Testis (tissue), 2 donors: Measurements from ENCODE around the gene TOP1.

Experiments used
- POLR2A ChIP-seq: fragments of 450-650 bp; IDR thresholded peaks from one replicate; pipeline ENCODE4 v1.6.1; 2017; ENCODE audit warnings: antibody characterized with exemption, mild to moderate bottlenecking, moderate library complexity
- TF ChIP-seq, protein P1 (sequence below), 3 experiments: fragments of 450-650 bp in 2 of 3; fragments of 200-600 bp in 1 of 3; sonication (generic) in 1 of 3; IDR thresholded peaks; one replicate each; pipeline ENCODE4 v1.5.1; 2016 to 2019; ENCODE audit warnings: antibody characterized with exemption in 3 of 3, mild to moderate bottlenecking in 2 of 3, moderate library complexity in 1 of 3

- TF ChIP-seq, protein P1, sequence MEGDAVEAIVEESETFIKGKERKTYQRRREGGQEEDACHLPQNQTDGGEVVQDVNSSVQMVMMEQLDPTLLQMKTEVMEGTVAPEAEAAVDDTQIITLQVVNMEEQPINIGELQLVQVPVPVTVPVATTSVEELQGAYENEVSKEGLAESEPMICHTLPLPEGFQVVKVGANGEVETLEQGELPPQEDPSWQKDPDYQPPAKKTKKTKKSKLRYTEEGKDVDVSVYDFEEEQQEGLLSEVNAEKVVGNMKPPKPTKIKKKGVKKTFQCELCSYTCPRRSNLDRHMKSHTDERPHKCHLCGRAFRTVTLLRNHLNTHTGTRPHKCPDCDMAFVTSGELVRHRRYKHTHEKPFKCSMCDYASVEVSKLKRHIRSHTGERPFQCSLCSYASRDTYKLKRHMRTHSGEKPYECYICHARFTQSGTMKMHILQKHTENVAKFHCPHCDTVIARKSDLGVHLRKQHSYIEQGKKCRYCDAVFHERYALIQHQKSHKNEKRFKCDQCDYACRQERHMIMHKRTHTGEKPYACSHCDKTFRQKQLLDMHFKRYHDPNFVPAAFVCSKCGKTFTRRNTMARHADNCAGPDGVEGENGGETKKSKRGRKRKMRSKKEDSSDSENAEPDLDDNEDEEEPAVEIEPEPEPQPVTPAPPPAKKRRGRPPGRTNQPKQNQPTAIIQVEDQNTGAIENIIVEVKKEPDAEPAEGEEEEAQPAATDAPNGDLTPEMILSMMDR (IDR thresholded peaks at IDR 0.05), result no peak
- TF ChIP-seq POLR2A, result no peak
Measured at GRCh38 chr20:41041693-41042092, 13.1 kb downstream of the TOP1 start.
